Measurements from ENCODE around the gene HIGD1A.

Gene HIGD1A

DNA sequence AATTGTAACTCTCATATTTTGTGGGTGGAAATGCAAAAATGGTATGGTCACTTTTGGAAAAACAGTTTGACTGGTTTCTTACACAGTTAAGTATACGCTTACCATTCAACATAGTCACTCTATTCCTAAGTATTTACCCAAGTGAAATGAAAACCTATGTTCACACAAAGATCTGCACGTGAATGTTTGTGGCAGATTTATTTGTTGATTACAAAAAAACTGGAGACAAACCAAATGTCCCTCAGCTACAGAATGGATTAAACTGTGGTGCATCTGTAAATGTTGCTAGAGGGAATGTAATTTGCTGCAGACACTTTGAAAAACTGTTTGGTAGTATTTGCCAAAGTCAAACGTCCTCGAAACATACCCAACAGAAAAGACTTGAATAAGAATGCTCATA lies 34.3 kb upstream of the HIGD1A start:
- no peak for ATAC-seq (ENCODE audit: low read depth)
- Mint-ChIP-seq H3K4me3 (no peak overlapping the region), H3K9me3 (no peaks in the 10 kb centered on the region), H3K27ac (no peak overlapping the region), H3K4me1 (peaks cover 8% of the 10 kb centered on the region), H3K27me3 (peaks cover 6% of the 10 kb centered on the region), H3K36me3 (no peaks in the 10 kb centered on the region)
- no peak for DNase-seq (ENCODE audit: low spot score in 2 of 2)

GRCh38 chr3:42836150-42837123 lies 32.1 kb upstream of the HIGD1A start:
- no peak overlapping the region for H3K27ac Mint-ChIP-seq
- ATAC-seq (ENCODE audit: low read depth), result no peak
- H3K27me3 Mint-ChIP-seq, result peaks cover 7% of the 10 kb centered on the region
- H3K4me1 Mint-ChIP-seq, result peaks cover 8% of the 10 kb centered on the region
- no peak overlapping the region for H3K4me3 Mint-ChIP-seq
- H3K9me3 Mint-ChIP-seq, result no peaks in the 10 kb centered on the region
- H3K36me3 Mint-ChIP-seq, result no peaks in the 10 kb centered on the region
- no peak for DNase-seq (ENCODE audit: low spot score in 2 of 2)

DNA sequence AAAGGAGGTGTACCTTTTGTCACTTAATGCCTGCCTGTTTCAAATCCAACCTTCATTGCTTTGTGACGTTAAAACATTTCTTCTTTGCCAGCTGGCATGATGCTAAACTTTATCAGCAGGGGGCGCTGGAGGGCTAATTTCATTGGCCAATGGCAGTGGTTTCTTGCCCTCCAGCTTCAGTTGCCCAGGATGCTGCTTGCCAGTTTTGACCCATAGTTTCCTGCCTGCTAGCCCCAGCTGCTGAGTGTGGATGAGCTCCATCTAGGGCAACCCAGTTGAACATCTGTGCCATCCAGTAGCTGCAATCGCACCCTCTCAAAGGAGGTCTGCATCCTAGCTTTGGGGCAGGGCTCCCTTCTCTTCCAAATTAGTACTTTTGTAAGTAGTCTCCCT lies 27.0 kb upstream of the HIGD1A start:
- peaks cover 15% of the 10 kb centered on the region for H3K27me3 Mint-ChIP-seq
- H3K36me3 Mint-ChIP-seq, result no peaks in the 10 kb centered on the region
- H3K27ac Mint-ChIP-seq, result no peak overlapping the region
- DNase-seq (ENCODE audit: low spot score in 2 of 2) (peak; percentile 73 to 79), ATAC-seq (ENCODE audit: low read depth) (peak; percentile 86)
- no peaks in the 10 kb centered on the region for H3K9me3 Mint-ChIP-seq
- H3K4me3 Mint-ChIP-seq, result no peak overlapping the region
- no peaks in the 10 kb centered on the region for H3K4me1 Mint-ChIP-seq

DNA sequence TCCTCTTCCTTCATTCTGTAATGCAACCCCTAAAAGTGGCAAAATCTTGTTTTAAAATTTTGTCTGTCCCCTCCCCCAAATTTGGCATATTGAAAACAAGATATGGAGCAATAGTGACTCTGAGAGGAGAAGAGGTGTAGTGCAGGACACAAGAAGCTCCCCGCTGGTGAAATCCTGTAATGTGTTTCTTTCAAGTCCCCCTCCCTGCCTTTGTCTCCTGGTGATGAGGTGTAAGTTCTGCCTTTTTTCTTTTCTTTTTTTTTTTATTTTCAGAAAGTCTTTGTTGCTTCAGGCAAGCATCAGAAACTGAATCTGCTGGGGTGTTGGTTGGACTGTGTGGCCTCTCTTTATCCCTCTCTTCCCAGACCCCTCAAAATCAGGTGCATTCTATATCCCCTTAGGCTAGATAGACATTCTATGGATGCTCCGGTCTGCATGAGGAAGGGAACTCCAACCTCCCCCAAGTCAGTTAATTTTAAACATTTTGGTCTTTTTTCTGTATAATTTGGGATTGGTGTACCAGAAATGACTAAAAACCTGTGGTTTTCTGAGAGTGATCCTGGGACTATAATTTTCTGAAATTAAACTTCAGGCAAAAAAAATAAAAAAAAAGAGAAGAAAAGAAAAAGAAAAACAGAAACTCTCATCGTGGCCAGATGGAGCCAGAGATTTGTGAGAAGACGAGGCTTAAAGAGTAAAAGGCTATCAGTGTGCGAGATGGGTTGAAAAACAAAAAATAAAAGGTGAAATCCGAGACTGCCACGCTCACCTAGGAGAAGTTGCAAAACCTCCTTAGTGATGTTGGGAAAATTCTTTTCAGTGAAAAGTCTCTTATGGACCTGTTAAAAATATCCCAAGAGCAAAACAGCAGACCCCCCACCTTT lies 26.4 kb upstream of the HIGD1A start:
- DNase-seq (ENCODE audit: low spot score in 2 of 2), result no peak
- H3K4me1 Mint-ChIP-seq, result no peaks in the 10 kb centered on the region
- H3K9me3 Mint-ChIP-seq, result no peaks in the 10 kb centered on the region
- no peak overlapping the region for H3K27ac Mint-ChIP-seq
- no peak overlapping the region for H3K4me3 Mint-ChIP-seq
- no peak for ATAC-seq (ENCODE audit: low read depth)
- H3K27me3 Mint-ChIP-seq, result peaks cover 17% of the 10 kb centered on the region
- H3K36me3 Mint-ChIP-seq, result no peaks in the 10 kb centered on the region

DNA sequence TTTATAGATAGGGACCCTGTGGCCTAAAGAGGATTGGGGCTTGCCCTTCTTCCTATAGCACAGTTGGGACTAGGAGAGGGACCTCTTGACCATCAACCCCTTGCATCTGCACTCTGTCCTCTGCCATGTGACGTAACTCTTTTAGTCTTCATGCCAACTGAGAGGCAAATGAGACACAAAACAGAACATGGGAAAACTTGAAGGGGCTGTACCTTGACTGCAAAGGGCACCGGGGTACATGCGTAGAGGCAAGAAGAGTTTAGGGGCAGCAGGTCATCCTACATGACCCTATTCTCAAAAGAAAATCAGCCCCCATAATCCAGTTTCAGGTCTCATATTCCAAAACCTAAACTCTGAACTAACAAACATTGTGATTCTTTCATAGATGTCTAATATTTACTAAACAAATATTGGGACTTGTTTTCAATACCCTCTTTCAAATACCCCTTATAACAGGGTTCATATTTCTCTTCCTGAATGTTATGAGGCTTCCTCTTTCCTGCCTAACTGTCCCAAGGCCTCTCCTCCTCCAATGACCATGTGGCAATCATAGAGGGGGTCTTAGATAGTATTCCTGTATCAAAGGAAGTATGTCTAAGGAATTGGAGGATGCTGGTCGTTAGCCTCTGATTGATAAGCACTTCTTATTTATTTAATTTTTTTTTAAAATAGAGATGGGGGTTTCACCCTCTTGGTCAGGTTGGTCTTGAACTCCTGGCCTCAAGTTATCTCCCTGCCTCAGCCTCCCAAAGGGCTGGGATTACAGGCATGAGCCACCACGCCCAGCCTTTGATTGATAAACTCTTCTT lies 25.5 kb upstream of the HIGD1A start:
- DNase-seq (ENCODE audit: low spot score in 2 of 2) (no peak), ATAC-seq (ENCODE audit: low read depth) (no peak)
- Mint-ChIP-seq H3K9me3 (no peaks in the 10 kb centered on the region), H3K4me3 (no peak overlapping the region), H3K36me3 (no peaks in the 10 kb centered on the region), H3K27me3 (peaks cover 15% of the 10 kb centered on the region), H3K27ac (no peak overlapping the region), H3K4me1 (no peaks in the 10 kb centered on the region)

GRCh38 chr3:42829083-42829627 lies 24.9 kb upstream of the HIGD1A start:
- DNase-seq (ENCODE audit: low spot score in 2 of 2) (no peak), ATAC-seq (ENCODE audit: low read depth) (no peak)
- Mint-ChIP-seq H3K4me1 (no peaks in the 10 kb centered on the region), H3K9me3 (peaks cover 2% of the 10 kb centered on the region), H3K4me3 (no peak overlapping the region), H3K36me3 (no peaks in the 10 kb centered on the region), H3K27ac (no peak overlapping the region), H3K27me3 (peaks cover 15% of the 10 kb centered on the region)

- H3K27me3 Mint-ChIP-seq, result peaks cover 16% of the 10 kb centered on the region
- no peak for ATAC-seq (ENCODE audit: low read depth)
- no peaks in the 10 kb centered on the region for H3K36me3 Mint-ChIP-seq
- DNase-seq (ENCODE audit: low spot score in 2 of 2), result no peak
- no peak overlapping the region for H3K27ac Mint-ChIP-seq
- H3K9me3 Mint-ChIP-seq, result peaks cover 2% of the 10 kb centered on the region
- no peaks in the 10 kb centered on the region for H3K4me1 Mint-ChIP-seq
- no peak overlapping the region for H3K4me3 Mint-ChIP-seq
Observed at GRCh38 chr3:42827654-42828053, 23.4 kb upstream of the HIGD1A start.

GRCh38 chr3:42827023-42827422 lies 22.7 kb upstream of the HIGD1A start:
- DNase-seq (ENCODE audit: low spot score in 2 of 2) (no peak), ATAC-seq (ENCODE audit: low read depth) (no peak)
- no peaks in the 10 kb centered on the region for H3K4me1 Mint-ChIP-seq
- H3K27me3 Mint-ChIP-seq, result peaks cover 16% of the 10 kb centered on the region
- no peak overlapping the region for H3K4me3 Mint-ChIP-seq
- no peaks in the 10 kb centered on the region for H3K36me3 Mint-ChIP-seq
- no peak overlapping the region for H3K27ac Mint-ChIP-seq
- H3K9me3 Mint-ChIP-seq, result peaks cover 2% of the 10 kb centered on the region

DNA sequence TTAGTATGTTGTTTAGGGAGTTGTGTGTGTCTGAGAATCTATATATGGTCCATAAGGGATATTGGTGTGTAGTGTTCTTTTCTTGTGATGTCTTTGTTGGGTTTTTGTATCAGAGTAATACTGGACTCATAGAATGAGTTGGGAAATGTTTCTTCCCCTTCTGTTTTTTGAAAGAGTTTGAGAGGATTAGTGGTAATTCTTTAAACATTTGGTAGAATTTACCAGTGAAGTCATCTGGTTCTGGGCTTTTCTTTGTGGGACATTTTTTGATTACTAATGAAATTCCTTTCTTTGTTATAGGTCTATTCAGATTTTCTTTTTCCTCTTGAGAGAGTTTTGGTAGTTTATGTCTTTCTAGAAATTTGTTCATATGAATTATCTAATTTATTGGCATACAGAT lies 21.9 kb upstream of the HIGD1A start:
- H3K27ac Mint-ChIP-seq, result no peak overlapping the region
- H3K9me3 Mint-ChIP-seq, result peaks cover 2% of the 10 kb centered on the region
- no peak overlapping the region for H3K4me3 Mint-ChIP-seq
- no peaks in the 10 kb centered on the region for H3K4me1 Mint-ChIP-seq
- DNase-seq (ENCODE audit: low spot score in 2 of 2), result no peak
- H3K36me3 Mint-ChIP-seq, result no peaks in the 10 kb centered on the region
- ATAC-seq (ENCODE audit: low read depth), result no peak
- H3K27me3 Mint-ChIP-seq, result peaks cover 16% of the 10 kb centered on the region

DNA sequence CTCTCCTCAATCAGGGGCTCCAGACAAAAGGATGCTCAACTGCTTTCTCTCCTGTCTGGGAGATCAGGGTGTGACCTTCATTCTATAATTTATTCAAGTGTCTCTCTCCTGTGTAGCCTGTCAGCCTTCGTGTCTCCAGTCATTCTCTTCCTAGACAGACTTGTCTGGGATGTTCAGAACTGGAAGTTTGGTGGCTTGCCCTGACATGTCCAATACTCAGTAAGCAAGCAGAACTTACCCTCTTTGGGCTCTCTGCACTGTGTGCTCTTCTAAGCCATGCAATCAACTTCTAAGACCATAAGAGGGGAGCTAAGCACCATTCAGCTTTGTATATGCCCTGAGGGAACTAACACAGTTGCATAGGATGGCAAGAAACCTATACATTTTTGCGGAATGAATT lies 19.1 kb upstream of the HIGD1A start:
- H3K4me3 Mint-ChIP-seq, result no peak overlapping the region
- peaks cover 2% of the 10 kb centered on the region for H3K9me3 Mint-ChIP-seq
- H3K27me3 Mint-ChIP-seq, result peaks cover 8% of the 10 kb centered on the region
- DNase-seq (ENCODE audit: low spot score in 2 of 2) (no peak), ATAC-seq (ENCODE audit: low read depth) (no peak)
- no peak overlapping the region for H3K27ac Mint-ChIP-seq
- H3K36me3 Mint-ChIP-seq, result no peaks in the 10 kb centered on the region
- H3K4me1 Mint-ChIP-seq, result no peaks in the 10 kb centered on the region

GRCh38 chr3:42822828-42823227 lies 18.5 kb upstream of the HIGD1A start:
- peaks cover 2% of the 10 kb centered on the region for H3K9me3 Mint-ChIP-seq
- no peaks in the 10 kb centered on the region for H3K4me1 Mint-ChIP-seq
- H3K27ac Mint-ChIP-seq, result no peak overlapping the region
- no peaks in the 10 kb centered on the region for H3K36me3 Mint-ChIP-seq
- DNase-seq (ENCODE audit: low spot score in 2 of 2), result no peak
- H3K4me3 Mint-ChIP-seq, result no peak overlapping the region
- peaks cover 8% of the 10 kb centered on the region for H3K27me3 Mint-ChIP-seq
- ATAC-seq (ENCODE audit: low read depth), result no peak

DNA sequence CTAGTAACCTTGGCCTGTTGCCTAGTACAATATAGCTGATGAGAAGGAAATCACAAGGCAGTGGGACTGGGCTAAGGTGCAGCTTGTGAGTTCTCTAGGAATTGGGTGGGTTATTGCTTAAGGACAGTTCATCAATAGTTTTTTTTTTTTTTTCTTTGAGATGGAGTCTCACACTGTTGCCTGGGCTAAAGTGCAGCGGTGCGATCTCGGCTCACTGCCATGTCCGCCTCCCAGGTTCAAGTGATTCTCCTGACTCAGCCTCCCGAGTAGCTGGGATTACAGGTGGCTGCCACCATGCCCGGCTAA lies 16.4 kb upstream of the HIGD1A start:
- H3K4me1 Mint-ChIP-seq, result no peaks in the 10 kb centered on the region
- DNase-seq (ENCODE audit: low spot score in 2 of 2) (no peak), ATAC-seq (ENCODE audit: low read depth) (no peak)
- H3K27ac Mint-ChIP-seq, result no peak overlapping the region
- peaks cover 2% of the 10 kb centered on the region for H3K9me3 Mint-ChIP-seq
- H3K4me3 Mint-ChIP-seq, result no peak overlapping the region
- peaks cover 5% of the 10 kb centered on the region for H3K27me3 Mint-ChIP-seq
- H3K36me3 Mint-ChIP-seq, result no peaks in the 10 kb centered on the region

DNA sequence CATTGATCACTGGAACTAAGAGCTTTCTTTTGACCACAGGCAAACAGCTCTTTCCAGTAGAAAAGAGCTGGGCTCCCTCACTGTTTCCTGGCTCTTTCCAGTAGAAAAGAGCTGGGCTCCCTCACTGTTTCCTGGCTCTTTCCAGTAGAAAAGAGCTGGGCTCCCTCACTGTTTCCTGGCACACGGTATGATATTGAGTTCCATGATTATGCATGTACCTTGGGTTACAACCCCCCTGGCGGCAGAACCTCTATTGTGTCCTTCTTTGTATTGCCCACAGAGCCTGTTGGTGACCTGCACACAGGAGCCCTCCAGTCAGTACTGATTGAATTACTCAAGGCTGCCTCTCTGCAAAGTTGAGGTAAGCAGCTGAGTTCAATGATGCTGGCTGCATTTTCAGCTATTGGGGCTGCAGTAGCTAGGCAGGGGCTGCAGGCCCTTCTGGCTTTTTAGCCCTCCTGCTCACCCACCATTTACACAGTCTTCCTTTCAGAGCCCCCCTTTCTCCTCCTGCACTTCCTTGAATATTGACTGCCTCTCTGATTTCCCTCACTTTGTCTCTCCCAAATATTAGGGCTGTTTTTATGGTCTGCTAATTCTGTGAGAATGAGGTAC lies 15.2 kb upstream of the HIGD1A start:
- Mint-ChIP-seq H3K27ac (no peak overlapping the region), H3K4me3 (no peak overlapping the region), H3K9me3 (peaks cover 1% of the 10 kb centered on the region), H3K36me3 (no peaks in the 10 kb centered on the region), H3K27me3 (peaks cover 2% of the 10 kb centered on the region), H3K4me1 (no peaks in the 10 kb centered on the region)
- DNase-seq (ENCODE audit: low spot score in 2 of 2), result no peak
- ATAC-seq (ENCODE audit: low read depth), result no peak

Measured in memory B cell (primary cell).